CD4-positive, alpha-beta T cell (primary cell): ENCODE data around the gene ZNF423. TPM values are rescaled to one million over a fixed set of nuclear protein-coding genes. Genes with fewer than 3 reads are reported as not detected.

Experiments used
- ATAC-seq: fragments of 200-7000 bp; cut with Tn5 transposase; one replicate; pipeline ENCODE4 v1.10.0; 2022; ENCODE audit warnings: mild to moderate bottlenecking; ENCODE audit not compliant: poor library complexity
- CTCF ChIA-PET: fragments of 350-600 bp; sonication (Branson Sonifier 250); formaldehyde crosslinking; loops from one replicate; lab custom pipeline; 2021; ENCODE audit warnings: antibody characterized with exemption, inconsistent platforms; lab: Charles Lee
- POLR2A ChIA-PET: fragments of 350-600 bp; sonication (Branson Sonifier 250); formaldehyde crosslinking; loops from one replicate; lab custom pipeline; 2021; ENCODE audit warnings: antibody characterized with exemption, inconsistent platforms; lab: Charles Lee
- DNase-seq, 14 experiments: peaks; one replicate each; pipeline ENCODE4 v3.0.0-alpha.2; 2013 to 2020; ENCODE audit warnings: mixed read lengths in 2 of 14
- H3K27ac ChIP-seq, 2 donors: one replicate each; pipeline versions ENCODE4 v1.5.1 to v1.7.0; 2013; ENCODE audit warnings: low read length in 2 of 2, low read depth in 1 of 2, mild to moderate bottlenecking in 1 of 2
- H3K27me3 ChIP-seq, 2 experiments: 1 replicate in 1 of 2; 2 replicates in 1 of 2; pipeline versions ENCODE4 v1.6.1 to v1.7.0; 2013; ENCODE audit warnings: low read length in 2 of 2, control low read depth in 1 of 2, mild to moderate bottlenecking in 1 of 2, moderate library complexity in 1 of 2; ENCODE audit not compliant: insufficient read depth in 2 of 2, control insufficient read depth in 1 of 2
- H3K36me3 ChIP-seq: one replicate; pipeline ENCODE4 v1.6.1; 2013; ENCODE audit warnings: low read length, control low read depth; ENCODE audit not compliant: insufficient read depth
- H3K4me1 ChIP-seq: one replicate; pipeline ENCODE4 v1.6.1; 2013; ENCODE audit warnings: low read length, control low read depth; ENCODE audit not compliant: insufficient read depth
- H3K4me3 ChIP-seq: one replicate; pipeline ENCODE4 v1.5.1; 2013; ENCODE audit warnings: mild to moderate bottlenecking, low read length, moderate library complexity
- H3K9me3 ChIP-seq, 2 experiments: 1 replicate in 1 of 2; 2 replicates in 1 of 2; pipeline versions ENCODE4 v1.6.1 to v1.7.0; 2013; ENCODE audit warnings: low read length in 2 of 2, mild to moderate bottlenecking in 2 of 2, control low read depth in 1 of 2, moderate library complexity in 1 of 2; ENCODE audit not compliant: control insufficient read depth in 1 of 2, insufficient read depth in 1 of 2
- H3K27ac Mint-ChIP-seq: one replicate; pipeline ENCODE4 v1.8.0; 2020; ENCODE audit warnings: mixed read lengths
- H3K27me3 Mint-ChIP-seq: one replicate; pipeline ENCODE4 v1.8.0; 2021; ENCODE audit warnings: mixed read lengths
- H3K36me3 Mint-ChIP-seq: one replicate; pipeline ENCODE4 v1.8.0; 2021; ENCODE audit warnings: low read depth, mixed read lengths
- H3K4me1 Mint-ChIP-seq: one replicate; pipeline ENCODE4 v1.8.0; 2021; ENCODE audit warnings: low read depth, mixed read lengths
- H3K4me3 Mint-ChIP-seq: one replicate; pipeline ENCODE4 v1.8.0; 2020; ENCODE audit warnings: mild to moderate bottlenecking, mixed read lengths
- H3K9me3 Mint-ChIP-seq: one replicate; pipeline ENCODE4 v1.8.0; 2020; ENCODE audit warnings: mixed read lengths
- CTCF ChIP-seq: fragments of 200-600 bp; IDR thresholded peaks from one replicate; pipeline ENCODE4 v1.8.0; 2022; ENCODE audit warnings: antibody characterized with exemption, mild to moderate bottlenecking
- intact Hi-C, 2 experiments: fragments of 100-400 bp; cut with DNase I in 1 of 2; cut with micrococcal nuclease in 1 of 2; formaldehyde crosslinking; loops; one replicate each; pipeline versions ENCODE4 v1.15.1 to v1.9.0; 2023 to 2025; cut with DNase I, micrococcal nuclease
- total RNA-seq, 174 experiments: library from RNA in 2 of 174; stranded (reverse) in 2 of 174; gene quantifications; one replicate each; pipeline ENCODE4 v1.2.3 and lab custom pipeline; 2021 to 2026

ZNF423 gene
- total RNA-seq, 2 experiments from 2014 or later, result not detected

- no peaks in the 10 kb centered on the region for H3K9me3 Mint-ChIP-seq
- POLR2A ChIA-PET, result no interaction called here
Observed at GRCh38 chr16:49464877-49465504, 390.9 kb downstream of the ZNF423 start.

GRCh38 chr16:49464093-49464492 is 391.8 kb downstream of the ZNF423 start:
- Mint-ChIP-seq H3K9me3 (no peaks in the 10 kb centered on the region), H3K36me3 (no peaks in the 10 kb centered on the region), H3K27me3 (no peaks in the 10 kb centered on the region), H3K27ac (peak overlapping the region; percentile 92), H3K4me3 (peak overlapping the region; percentile 59), H3K4me1 (peaks cover 64% of the 10 kb centered on the region)
- ATAC-seq, result no peak
- peaks cover 57% of the 10 kb centered on the region for H3K4me1 ChIP-seq
- DNase-seq, result peak in 3 of 14 experiments; percentile 25 to 45 (median 37)
- H3K36me3 ChIP-seq, result no peaks in the 10 kb centered on the region
- H3K4me3 ChIP-seq, result peak overlapping the region; percentile 13
- no peaks in the 10 kb centered on the region for H3K9me3 ChIP-seq
- H3K27me3 ChIP-seq, result no peaks in the 10 kb centered on the region
- no peak for TF ChIP-seq CTCF
- H3K27ac ChIP-seq, result peak overlapping the region; percentile 38 to 75
- intact Hi-C loops, result loop anchor here in 1 of 2 experiments (2.0 kb wide), 1 partner anchor 25 kb away; no protein-coding TSS in a partner anchor
- POLR2A ChIA-PET, result interaction anchor here (1.4 kb wide), 1 partner anchor 15 kb away, joined by 3 read pairs; no protein-coding TSS in a partner anchor
- CTCF ChIA-PET, result interaction anchor here (1.1 to 2.5 kb wide), 2 partner anchors 28 to 1342 kb away, joined by 3 to 5 read pairs; no protein-coding TSS in a partner anchor

More at GRCh38 chr16:49464877-49465504, 390.9 kb downstream of the ZNF423 start:
- H3K4me3 Mint-ChIP-seq, result peak overlapping the region; percentile 22
- peak; percentile 55 for TF ChIP-seq CTCF
- Histone ChIP-seq H3K4me1 (peaks cover 58% of the 10 kb centered on the region), H3K27ac (peak overlapping the region in 1 of 2 donors; percentile 75), H3K4me3 (no peak overlapping the region), H3K27me3 (no peaks in the 10 kb centered on the region), H3K36me3 (no peaks in the 10 kb centered on the region), H3K9me3 (no peaks in the 10 kb centered on the region)
- ATAC-seq, result peak; percentile 38
- peak in 6 of 14 experiments; percentile 25 to 53 (median 44) for DNase-seq
- H3K27me3 Mint-ChIP-seq, result no peaks in the 10 kb centered on the region
- intact Hi-C loops, result loop anchor here in 1 of 2 experiments (2.0 kb wide), 1 partner anchor 24 kb away; no protein-coding TSS in a partner anchor
- H3K36me3 Mint-ChIP-seq, result no peaks in the 10 kb centered on the region
- peak overlapping the region; percentile 92 for H3K27ac Mint-ChIP-seq
- CTCF ChIA-PET, result no interaction called here
- peaks cover 55% of the 10 kb centered on the region for H3K4me1 Mint-ChIP-seq

GRCh38 chr16:49463529-49463928 is 392.4 kb downstream of the ZNF423 start:
- POLR2A ChIA-PET, result interaction anchor here (1.4 kb wide), 1 partner anchor 14 kb away, joined by 3 read pairs; no protein-coding TSS in a partner anchor
- Mint-ChIP-seq H3K27me3 (no peaks in the 10 kb centered on the region), H3K27ac (peak overlapping the region; percentile 92), H3K4me3 (peak overlapping the region; percentile 59), H3K36me3 (no peaks in the 10 kb centered on the region), H3K9me3 (no peaks in the 10 kb centered on the region), H3K4me1 (peaks cover 67% of the 10 kb centered on the region)
- Histone ChIP-seq H3K4me1 (peaks cover 57% of the 10 kb centered on the region), H3K4me3 (peak overlapping the region; percentile 13), H3K27ac (peak overlapping the region; percentile 47 to 75), H3K27me3 (no peaks in the 10 kb centered on the region), H3K9me3 (no peaks in the 10 kb centered on the region), H3K36me3 (no peaks in the 10 kb centered on the region)
- DNase-seq, result peak; percentile 63 to 94 (median 74)
- intact Hi-C loops, result loop anchor here in 1 of 2 experiments (1.0 kb wide), 1 partner anchor 22 kb away; no protein-coding TSS in a partner anchor
- TF ChIP-seq CTCF, result no peak
- peak; percentile 82 for ATAC-seq
- CTCF ChIA-PET, result interaction anchor here (1.1 to 2.5 kb wide), 2 partner anchors 29 to 1343 kb away, joined by 3 to 5 read pairs; no protein-coding TSS in a partner anchor
